GM21529 (cell line): ENCODE results near the gene TREX2.
"Not testable (repeated sequence)": the region's sequence is repeated elsewhere in the genome, so short reads cannot be mapped to it uniquely, and the experiment has no call there.

Experiments
- ATAC-seq: cut with Tn5 transposase; IDR thresholded peaks from one replicate; pipeline ENCODE4 v1.9.1; 2021; ENCODE audit not compliant: unreplicated experiment

Gene TREX2

DNA sequence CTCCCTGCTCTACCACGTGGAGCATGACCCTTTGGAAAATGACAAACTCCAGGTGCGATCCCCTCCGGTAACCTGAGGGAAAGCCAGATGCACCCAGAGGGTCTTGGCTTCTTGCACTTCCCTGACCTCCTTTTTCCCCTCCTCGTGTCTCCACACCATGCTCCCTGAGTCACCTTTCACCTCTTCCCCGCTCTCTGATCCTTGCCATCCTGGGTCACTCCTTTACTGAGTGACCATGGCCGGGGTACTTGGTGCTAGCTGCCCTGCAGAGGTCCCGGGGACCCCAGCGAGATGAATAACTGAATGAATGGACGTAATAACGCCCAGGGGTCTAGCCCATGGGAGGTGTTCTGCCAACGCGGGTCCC lies 35.0 kb downstream of the TREX2 start:
- ATAC-seq: no peak

DNA sequence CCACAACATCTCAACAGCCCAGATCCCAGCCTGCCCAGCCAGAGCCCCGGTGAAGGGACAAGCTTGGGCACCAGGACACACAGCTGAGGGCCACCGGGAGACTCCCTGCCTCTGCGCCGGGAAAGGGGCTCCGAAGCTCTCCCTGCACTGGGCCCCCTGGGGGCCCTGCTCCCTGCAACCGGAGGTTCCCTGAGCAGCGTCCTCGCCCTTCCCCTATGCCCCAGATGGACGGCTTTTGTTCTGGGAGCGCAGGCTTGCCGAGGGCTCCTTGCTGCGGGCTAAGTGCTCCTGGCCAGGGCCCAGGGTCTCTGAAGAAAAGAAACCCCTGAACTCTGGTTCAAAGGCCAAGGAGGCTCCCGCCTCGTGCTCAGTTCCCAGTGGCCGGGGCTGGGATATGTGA lies 35.5 kb downstream of the TREX2 start:
- ATAC-seq: no peak

DNA sequence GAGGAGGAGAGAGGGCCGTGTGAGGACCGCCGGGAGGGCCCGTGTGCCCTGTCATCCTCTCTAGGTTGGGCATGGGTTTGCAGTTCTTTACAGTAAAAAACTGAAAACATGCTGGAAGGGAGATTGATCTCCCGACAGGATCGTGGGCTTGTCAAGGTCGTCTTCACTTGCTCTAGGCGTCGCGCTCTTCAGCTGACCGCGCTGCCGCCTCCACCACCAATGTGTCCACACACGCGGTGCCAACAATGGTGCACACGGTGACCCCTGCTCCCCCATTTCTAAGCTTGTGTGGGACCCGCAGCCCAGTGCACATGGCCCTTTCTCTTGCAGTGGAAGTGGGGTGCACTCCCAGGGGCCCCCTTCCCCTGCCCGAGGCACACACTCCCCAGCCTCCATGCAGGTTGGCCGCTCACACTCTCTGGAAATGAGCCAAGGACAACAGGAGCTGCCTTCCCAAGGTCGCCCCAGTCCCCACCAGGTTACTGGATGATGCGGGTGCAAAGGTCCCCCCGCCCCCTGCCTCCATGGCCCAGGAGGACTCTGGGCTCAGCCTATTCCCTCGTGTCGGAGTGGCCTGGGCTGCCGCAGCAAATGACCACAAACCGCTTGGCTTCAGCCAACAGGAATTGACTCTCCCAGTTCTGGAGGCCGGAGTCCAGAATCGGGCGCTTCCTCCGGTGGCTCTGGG lies 36.3 kb downstream of the TREX2 start:
- no peak for ATAC-seq

DNA sequence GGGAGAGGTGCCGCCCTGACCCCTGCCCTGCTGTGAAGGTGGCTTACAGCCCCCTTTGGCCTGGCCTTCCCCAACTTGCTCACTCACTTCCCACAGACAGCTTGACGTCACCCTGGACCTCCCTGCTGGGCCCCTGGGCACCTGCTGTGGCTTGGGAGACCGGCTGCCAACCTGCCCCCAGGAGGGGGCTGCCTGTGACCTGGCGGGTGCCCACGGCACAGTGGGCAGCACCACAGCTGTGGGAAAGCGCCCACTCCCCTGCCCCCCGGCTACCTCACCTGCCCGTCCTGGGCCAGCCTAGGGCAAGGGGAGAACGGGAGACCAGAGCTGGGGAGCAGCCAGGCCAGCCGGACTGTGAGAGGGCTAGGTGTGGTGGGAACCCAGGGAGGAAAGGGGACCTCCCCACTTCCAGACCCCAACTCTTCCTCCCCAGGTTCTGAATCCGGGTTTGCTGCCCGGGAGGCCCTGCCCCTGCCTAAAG lies 36.9 kb downstream of the TREX2 start:
- ATAC-seq: no peak

DNA sequence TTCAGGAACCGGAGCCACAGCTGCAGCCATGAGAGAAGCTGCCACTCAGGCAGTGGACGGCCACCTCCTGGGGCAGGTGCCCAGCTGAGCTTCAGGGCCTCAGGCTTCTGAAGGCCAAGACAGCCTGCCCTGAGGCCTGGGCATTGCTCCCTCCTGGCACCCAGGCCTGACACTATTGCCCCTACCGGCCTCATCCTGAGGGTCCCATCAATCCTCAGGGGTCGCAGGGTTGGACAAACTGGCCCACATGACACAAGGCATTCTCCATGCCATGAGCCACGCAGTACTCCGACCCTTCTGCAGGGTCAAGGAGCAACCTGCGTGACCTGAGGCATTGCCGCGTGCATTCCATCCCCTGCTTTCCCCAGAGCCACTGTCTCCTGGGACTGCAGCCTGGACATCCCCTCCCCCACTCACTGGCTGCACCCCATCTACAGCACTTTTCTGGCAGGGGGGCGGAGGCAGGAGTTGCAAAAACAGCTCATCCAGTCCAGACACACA lies 37.6 kb downstream of the TREX2 start:
- ATAC-seq: no peak

DNA sequence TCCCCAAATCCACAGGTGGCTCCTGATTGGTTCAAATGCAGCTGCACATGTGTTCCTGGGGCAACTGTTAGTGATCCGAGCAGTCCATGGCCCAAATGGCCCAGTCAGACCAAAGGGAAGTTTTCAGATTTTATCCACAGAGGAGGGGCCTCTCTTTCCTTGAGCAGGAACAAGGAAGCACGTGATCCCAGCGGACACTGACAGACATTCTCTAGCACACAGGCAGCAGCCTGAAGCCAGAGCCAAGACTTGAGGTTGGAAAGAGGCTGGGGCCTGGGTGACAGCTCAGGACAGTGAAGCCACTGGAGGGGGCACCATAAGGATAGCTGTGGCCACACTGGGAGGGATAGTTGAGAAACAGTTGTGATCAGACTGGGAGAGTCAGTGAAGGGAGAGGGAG lies 38.1 kb downstream of the TREX2 start:
- ATAC-seq: no peak

DNA sequence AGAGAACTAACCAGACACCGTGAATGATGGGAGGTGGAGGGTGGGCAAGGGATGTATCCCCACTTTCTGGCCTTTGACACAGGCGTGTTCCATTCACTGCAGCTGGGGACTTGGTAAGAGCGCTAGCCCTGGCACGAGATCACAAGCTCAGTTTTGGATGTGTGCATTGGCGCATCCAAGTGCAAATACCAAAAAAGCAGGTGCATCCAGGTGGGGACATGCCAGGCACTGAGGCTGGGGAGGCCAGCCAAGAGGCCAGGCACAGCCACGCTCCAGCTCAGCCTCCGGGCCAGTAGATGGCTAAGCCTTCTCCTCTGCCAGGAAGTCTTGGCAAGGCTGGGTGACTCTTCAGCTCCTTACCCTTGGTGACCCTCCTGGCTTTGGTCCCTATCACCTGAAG lies 39.0 kb downstream of the TREX2 start:
- ATAC-seq: no peak

DNA sequence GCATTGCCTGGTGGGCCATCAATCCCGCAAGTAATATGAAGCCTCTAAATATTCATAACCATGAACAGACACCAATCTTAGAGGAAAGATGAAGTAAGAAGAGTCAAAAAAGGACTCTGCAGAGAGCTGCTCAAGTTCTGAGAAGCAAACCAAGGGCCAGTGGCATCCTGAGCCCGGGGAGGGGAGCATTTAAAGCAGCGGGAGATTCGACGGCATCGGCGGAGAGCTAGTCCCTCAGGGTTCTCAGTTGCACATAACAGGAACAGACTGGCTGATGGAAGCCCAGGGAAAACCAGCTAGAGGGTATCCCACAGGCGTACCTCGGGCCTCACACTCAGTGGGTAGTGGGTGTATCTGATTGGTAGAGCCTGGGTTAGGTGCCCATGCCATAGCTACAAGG lies 39.8 kb downstream of the TREX2 start:
- no peak for ATAC-seq

DNA sequence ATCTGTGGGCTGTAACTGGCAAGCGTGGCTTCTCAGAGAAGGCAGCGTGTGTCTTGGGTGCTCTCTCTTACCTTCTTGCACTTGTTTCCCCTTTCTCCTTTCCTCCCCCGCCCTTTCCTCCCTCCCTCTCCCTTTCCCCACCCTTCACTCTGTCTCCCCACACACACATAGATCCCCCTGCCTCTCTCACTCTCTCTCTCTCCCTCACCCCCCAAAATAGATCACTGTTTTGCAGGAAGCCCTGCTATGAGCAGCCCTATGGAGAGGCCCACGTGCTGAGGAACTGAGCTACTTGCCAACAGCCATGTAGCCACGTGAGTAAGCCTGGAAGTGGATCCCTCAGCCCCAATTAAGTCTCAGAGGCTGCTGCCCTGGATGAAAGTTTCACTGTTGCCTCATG lies 40.4 kb downstream of the TREX2 start:
- ATAC-seq: no peak

DNA sequence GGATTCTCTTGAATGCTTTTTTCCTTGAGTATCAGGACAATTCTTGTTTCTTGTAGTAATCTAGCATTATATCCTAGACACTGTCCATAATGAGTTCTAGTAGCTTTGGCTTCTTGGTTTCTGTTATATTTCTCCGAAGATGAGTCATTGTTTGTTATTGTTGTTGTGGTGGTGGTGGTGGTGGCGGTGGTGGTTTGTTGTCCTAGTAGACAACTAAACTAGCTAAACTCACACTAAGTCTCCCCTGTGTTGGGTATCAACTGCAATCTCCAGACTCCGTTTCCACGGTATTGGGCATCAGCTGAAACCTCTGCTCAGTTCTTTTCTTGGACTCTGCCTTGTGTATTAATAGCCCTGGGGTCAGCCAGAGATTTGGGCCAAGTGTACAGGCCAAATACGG lies 41.5 kb downstream of the TREX2 start:
- not testable (repeated sequence) for ATAC-seq

DNA sequence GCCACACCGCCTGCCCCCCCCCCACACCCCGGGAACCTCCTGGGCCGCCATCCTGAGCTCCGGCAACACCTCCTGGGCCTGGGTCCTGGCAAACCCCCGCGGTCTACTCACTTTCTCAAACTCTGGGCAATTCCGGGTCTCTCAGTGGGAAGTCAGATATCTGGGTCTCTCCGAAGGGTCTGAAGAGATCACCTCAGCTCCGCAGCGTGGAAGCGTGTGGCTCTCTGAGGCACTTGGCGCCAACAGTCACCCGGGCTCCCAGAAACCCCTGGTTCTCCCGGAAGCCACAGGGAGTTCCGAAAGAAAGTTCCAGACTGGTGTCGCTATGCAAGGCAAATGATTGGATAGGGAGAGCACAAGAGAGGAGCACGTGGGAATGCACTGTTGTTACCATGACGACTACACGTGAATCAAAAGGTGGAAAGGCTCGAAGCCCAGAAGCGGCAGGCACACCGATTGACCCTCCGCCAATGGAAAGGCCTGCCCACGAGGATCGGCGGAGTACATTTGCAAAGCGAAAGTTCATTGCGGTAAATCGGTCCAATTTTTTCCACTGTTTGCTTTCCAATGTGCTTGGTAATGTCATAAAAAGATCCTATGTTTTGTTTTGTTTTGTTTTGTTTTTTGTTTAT lies 44.6 kb downstream of the TREX2 start, which contains the start of gene PNMA6E:
PNMA6E (minus strand) TSS at position 218 of the 632 bp plus-strand sequence. CDS start 2,501 bp downstream, outside the sequence.
- no peak for ATAC-seq

DNA sequence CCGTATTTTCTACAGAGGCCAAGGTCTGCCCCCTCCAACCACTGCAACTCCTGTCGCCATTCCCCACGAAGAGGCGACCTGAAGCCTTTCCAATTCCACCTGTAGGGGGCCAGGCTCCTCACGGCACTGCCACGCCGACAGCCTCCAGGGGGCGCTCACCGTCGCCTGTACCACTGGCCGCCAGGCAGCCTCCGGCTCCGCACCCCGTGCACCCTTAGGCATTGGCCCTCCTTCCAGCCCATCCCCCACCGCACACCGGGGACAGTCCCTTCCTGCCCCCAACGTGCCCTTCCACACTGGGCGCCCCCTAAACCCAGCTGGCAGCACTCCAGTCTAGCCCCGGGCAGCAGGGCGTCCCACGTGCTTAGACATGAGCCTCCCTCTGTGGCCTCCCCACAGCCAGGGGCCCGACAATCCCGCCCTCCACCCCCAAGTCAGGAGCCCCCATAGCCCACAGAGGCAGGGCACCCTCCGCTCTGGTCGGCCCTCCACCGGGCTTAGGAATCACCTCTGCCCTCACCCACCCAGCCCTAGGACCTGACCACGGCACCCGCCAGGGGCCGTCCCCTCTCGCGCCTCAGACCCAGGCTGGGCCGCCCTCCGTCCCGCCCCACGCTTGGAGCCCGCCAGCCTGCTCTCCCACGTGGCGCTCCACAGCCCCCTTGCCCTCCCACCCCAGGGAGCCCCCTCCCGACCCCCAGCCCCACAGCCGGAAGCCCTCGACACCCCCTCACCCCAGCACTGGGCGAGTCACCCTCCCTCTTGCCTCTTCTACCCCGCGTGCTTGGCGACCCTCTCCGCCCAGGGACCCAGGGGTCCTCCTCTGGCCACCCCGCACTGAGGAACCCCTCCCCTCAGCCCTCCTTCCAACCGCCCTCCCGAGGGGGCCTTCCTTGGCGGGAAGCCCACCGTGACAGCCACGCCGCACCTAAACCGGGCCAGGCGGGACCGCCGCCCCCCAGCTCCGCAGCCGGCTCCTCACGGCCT lies 45.4 kb downstream of the TREX2 start:
- peak; percentile 56 for ATAC-seq

DNA sequence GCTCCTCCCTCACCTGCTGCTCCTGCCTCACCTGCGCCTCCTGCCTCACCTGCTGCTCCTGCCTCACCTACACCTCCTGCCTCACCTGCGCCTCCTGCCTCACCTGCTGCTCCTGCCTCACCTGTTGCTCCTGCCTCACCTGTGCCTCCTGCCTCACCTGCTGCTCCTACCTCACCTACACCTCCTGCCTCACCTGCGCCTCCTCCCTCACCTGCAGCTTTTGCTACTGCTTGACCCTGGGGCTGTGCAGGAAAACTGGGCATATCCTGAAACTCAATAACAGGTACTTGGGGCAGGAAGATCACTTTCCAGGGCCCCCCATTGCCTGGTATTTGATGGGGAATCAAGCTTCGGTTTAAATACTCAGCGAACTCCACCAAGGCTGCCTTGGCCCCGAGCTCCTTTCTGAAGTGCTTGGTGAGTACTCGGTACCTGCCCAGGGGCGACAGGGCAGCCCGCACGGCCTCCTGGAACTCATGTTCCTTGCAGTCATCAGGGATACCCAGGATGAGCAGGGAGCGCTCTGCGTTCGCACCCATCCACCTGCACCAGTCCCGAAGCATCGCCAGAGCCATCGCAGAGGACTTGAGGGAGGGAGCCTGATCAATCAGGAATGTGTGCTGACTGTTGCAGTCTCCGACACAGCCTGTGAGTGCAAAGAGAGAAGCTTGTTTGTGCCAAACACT lies 47.4 kb downstream of the TREX2 start:
- ATAC-seq: no peak

DNA sequence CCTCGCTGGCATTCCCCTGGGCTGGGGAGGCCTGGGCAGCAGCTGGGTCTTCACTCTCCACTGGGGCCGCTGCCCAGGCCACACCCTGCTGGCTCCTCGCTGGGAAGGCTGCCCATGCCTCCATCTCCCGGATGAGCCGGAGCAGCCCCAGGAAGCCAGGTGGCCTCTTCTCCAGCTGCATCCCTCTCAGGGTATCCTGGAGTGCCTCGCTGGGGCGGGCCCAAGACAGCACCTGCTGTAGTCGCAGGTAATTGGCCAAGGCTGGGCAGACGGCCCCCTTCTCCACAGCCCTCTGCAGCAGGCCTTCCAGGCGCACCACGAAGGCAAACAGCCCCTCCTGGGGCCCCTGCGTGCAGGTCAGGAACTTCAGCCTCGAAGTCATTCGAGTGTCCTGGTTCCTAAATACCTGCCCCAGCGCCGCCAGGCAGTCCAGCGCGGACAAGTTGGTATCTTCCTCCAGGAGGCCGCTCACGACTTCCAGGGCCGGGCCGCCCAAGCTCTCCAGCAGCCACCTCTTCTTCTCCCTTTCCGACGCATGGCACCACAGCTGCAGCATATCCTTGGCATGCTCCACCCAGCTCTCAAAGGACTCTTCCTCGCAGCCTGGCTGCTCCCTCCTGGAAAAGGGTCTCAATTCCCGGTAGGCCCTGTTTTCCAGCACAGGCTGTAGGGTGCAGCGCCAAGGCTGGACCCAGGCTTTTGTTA lies 48.4 kb downstream of the TREX2 start:
- no peak for ATAC-seq

DNA sequence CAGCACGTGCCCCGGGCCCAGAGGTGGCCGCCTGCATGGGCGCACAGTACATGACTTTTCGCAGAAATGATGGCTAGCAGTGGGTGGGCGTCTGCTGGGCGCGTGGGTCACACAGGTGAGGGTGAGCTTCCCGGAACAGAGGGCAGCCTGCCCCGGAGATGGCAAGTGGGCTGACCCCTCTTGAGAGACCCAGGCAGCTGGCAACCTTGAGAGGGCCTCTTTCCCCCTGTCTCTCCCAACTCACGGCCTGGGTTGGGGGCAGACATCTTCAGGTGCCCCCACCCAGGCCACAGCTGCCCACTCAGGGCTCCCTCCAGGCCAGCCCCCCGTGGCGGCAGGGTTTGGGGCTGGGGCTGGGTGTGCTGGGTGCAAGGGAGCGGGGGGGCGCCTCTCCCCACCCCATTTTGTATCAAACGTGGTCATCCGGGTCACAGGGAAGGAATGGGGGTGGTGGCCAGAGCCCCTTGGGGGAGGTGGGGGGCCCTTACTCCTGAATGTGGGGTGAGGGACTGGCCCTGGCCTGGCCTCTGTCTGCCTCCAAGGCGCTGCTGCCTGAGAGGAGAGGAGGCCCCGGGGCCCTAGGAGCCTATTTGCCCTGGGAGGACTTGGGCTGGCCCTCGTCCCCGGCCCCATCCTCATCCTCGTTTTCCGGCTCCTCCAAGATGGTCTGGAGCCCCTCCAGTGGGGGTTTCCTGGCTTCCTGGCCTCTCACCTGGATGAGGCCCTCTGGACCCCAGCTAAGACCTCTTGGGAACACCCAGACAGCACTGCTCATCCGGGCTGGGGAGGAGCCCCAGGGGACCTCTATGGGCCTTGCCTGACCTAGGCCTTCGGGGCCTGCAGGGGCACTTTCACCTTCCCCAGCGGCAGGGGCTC lies 49.3 kb downstream of the TREX2 start:
- ATAC-seq: no peak

DNA sequence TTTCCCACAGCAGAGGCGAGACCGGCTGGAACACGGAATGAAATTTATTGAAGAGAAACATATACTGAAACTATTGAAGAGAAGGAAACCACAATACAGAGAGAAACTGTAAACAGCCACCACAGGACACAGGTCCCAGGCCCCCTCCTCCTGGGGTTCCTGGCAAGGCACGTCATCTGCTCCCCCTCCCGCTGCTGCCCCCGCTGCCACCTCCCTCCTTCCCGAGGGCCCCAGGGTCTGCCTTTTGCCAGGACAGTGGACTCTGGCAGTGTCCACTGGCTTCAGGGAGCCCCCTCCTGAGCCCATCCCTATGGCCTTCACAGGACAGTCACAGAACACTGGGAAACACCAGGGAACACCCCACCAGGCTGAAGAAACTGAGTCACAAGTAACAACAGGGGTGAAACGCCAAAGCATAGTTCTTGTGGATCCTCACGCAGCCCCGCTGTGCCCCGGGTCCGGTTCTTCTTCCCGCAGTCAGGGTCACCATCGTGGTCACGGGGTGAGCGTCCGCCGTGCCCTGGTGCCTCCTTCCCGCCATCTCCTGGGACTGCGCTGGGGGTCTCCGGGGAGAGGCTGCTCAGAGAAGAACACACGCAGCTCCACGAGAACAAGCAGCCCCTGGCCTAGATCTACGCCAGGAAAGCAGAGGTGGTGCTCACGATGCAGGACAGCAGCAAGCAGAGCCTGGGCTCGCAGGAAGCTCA lies 50.1 kb downstream of the TREX2 start:
- no peak for ATAC-seq

DNA sequence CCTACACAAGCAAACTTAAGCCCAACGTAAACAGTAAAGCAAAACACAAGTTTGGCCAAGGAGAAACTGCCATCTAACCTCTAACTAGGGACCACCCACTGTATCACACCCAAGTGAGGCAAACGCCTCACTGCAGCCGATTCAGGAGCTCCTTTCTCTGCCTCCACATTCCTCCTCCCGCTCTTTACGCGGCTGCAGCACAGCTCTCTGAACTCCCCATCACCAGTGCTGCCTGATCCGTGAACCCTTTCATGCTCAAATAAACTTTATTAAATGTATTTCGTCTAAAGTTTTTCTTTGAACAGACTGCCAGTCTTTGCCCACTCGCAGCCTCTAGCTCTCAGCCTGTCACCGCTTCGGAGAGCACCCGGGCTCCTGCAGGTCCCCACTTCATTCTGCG lies 51.2 kb downstream of the TREX2 start:
- no peak for ATAC-seq
